Measurements from ENCODE around the gene LHX4.

The LHX4 gene

DNA sequence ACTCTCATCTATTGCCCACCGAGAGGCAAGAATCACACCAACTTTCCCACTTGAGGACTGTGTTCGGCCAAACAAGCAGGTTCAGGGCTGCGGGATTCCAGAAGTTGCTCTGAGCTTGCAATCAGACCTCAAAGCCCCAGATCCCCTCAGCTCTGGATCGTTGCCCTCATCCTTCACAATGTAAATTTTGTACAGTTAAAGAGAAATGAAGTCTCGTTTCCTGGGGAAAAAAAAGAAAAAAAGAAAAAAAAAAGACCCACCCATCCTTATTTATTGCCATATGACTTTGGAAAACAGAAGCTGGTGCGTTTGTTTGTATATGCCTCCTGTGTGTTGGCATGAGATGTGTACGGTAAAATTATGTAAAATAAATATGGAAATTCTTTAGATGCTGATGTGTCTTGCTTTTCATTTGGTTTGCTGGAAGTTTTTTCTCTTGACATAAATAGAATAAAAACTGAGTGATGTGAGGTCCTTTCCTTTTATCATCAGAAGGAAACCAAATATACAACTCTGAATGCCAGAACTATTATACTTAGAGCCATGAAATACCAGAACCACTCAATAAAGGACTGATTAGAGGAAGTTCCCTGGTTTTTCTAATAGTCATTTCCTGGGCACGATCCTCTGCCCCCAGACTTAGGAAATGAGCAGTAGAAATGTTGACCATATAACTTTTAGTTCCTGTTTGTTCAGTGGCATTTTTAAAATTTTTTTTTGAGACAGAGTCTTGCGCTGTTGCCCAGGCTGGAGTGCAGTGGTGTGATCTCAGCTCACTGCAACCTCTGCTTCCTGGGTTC is 48.7 kb downstream of the LHX4 start:
- TF ChIP-seq, protein P1, sequence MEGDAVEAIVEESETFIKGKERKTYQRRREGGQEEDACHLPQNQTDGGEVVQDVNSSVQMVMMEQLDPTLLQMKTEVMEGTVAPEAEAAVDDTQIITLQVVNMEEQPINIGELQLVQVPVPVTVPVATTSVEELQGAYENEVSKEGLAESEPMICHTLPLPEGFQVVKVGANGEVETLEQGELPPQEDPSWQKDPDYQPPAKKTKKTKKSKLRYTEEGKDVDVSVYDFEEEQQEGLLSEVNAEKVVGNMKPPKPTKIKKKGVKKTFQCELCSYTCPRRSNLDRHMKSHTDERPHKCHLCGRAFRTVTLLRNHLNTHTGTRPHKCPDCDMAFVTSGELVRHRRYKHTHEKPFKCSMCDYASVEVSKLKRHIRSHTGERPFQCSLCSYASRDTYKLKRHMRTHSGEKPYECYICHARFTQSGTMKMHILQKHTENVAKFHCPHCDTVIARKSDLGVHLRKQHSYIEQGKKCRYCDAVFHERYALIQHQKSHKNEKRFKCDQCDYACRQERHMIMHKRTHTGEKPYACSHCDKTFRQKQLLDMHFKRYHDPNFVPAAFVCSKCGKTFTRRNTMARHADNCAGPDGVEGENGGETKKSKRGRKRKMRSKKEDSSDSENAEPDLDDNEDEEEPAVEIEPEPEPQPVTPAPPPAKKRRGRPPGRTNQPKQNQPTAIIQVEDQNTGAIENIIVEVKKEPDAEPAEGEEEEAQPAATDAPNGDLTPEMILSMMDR (IDR thresholded peaks at IDR 0.05; ENCODE audit: low read depth, low read length, missing control alignments): no peak
- DNase-seq (ENCODE audit: low read depth): no peak
- no peak overlapping the region for H3K4me3 ChIP-seq (ENCODE audit: low read depth, low read length)

DNA sequence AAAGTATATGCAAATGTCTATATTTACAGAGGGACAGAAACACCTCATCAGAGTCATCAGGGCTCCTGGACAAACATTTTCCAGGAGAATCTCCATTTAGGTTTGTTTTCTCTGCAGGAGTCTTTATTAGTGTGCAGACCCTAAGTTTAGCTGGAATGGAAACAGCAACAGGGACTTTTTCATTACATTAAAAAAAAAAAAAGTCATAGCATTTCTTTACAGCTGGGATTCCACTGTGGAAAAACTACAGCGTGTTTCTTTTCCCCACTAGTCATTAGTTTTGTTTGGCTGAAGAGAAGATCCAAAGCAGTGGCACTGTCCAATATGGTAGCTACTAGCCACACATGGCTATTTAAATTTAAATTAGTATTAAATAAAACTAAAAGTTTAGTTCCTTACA is 49.6 kb downstream of the LHX4 start:
- H3K4me3 ChIP-seq (ENCODE audit: low read depth, low read length): no peak overlapping the region
- TF ChIP-seq, protein P1 (IDR thresholded peaks at IDR 0.05; ENCODE audit: low read depth, low read length, missing control alignments): no peak
- DNase-seq (ENCODE audit: low read depth): no peak

- H3K4me3 ChIP-seq (ENCODE audit: low read depth, low read length): no peak overlapping the region
- no peak for DNase-seq (ENCODE audit: low read depth)
- TF ChIP-seq, protein P1 (IDR thresholded peaks at IDR 0.05; ENCODE audit: low read depth, low read length, missing control alignments): no peak
Measured at GRCh38 chr1:180280617-180281016, 50.6 kb downstream of the LHX4 start.

DNA sequence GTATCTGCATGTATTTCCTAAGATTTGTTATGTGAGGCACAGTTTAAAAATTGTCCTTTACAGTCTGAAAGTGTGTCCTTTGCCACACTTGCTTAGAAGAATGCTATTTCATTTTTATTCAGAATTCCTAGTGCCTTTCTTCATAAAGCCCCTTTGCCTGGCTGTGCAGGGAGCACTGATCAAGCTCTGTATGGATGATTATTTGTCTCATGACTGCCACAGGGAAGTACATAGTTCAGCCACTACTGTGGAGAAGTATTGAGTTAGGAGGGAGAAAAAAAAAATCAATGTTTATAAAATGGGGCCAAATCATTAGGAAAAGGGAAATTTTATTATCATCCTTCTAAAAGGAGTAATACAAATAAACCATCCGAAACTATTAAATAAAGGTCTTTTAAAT is 51.4 kb downstream of the LHX4 start:
- TF ChIP-seq, protein P1 (IDR thresholded peaks at IDR 0.05; ENCODE audit: low read depth, low read length, missing control alignments): no peak
- no peak overlapping the region for H3K4me3 ChIP-seq (ENCODE audit: low read depth, low read length)
- DNase-seq (ENCODE audit: low read depth): no peak

DNA sequence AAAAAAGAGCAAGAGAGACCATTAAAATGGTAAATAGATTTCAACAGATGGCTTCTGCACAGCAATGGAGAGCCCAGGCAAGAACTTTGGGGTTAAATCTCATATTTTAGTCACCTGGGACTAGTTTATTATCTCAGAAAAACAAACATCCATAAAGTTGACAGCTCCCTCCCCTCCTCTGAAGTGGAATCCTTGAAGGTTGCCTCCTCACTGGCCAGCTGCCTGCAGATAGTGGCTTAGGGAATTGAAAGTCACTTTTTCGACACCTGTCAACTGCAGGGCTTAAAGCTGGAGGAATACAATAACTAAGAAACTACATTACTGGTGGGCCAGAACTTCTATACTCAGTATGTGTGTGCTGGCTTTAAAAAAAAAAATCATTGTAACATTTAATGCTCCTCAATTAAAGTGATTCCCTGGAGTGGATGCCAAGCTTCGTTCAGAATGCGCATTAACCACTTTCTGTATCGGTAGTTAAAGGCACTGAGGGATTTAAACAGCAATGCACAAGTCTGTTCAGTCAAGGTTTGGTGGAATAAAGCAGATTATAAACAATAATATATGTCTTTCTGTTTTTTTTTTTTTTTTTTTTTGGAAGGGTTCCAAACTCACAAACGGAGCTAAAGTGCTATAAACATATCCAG is 52.5 kb downstream of the LHX4 start:
- DNase-seq (ENCODE audit: low read depth): no peak
- TF ChIP-seq, protein P1 (IDR thresholded peaks at IDR 0.05; ENCODE audit: low read depth, low read length, missing control alignments): no peak
- H3K4me3 ChIP-seq (ENCODE audit: low read depth, low read length): no peak overlapping the region

GRCh38 chr1:180283098-180283497 is 53.0 kb downstream of the LHX4 start:
- DNase-seq (ENCODE audit: low read depth): no peak
- no peak overlapping the region for H3K4me3 ChIP-seq (ENCODE audit: low read depth, low read length)
- TF ChIP-seq, protein P1 (IDR thresholded peaks at IDR 0.05; ENCODE audit: low read depth, low read length, missing control alignments): no peak

Measured in GM12864 (cell line).